Activated naive CD4-positive, alpha-beta T cell treated with anti-CD3 and anti-CD28 coated beads for 36 hours (primary cell): ENCODE results near the gene CXCR6. TPM values are rescaled to one million over a fixed set of nuclear protein-coding genes. Genes with fewer than 3 reads are reported as not detected.

Experiments used
- CTCF ChIA-PET: fragments of 350-600 bp; sonication (Branson Sonifier 250); formaldehyde crosslinking; loops from one replicate; lab custom pipeline; 2021; ENCODE audit warnings: antibody characterized with exemption; lab: Charles Lee
- DNase-seq: peaks from one replicate; pipeline ENCODE4 v3.0.0-alpha.2; 2020
- H3K27ac Mint-ChIP-seq: one replicate; pipeline ENCODE4 v1.8.0; 2021; ENCODE audit warnings: mild to moderate bottlenecking, mixed read lengths
- H3K27me3 Mint-ChIP-seq: one replicate; pipeline ENCODE4 v1.8.0; 2021; ENCODE audit warnings: low read depth, mixed read lengths
- H3K36me3 Mint-ChIP-seq: one replicate; pipeline ENCODE4 v1.8.0; 2021; ENCODE audit warnings: low read depth, mixed read lengths
- H3K4me1 Mint-ChIP-seq: one replicate; pipeline ENCODE4 v1.8.0; 2021; ENCODE audit warnings: low read depth, mixed read lengths
- H3K4me3 Mint-ChIP-seq: one replicate; pipeline ENCODE4 v1.8.0; 2021; ENCODE audit warnings: mild to moderate bottlenecking, moderate library complexity, mixed read lengths
- H3K9me3 Mint-ChIP-seq: one replicate; pipeline ENCODE4 v1.8.0; 2021; ENCODE audit warnings: mixed read lengths
- intact Hi-C: fragments of 100-400 bp; cut with micrococcal nuclease; formaldehyde crosslinking; loops from one replicate; pipeline ENCODE4 v1.15.1; 2023
- total RNA-seq, 2 experiments: library from RNA; stranded (reverse); gene quantifications; one replicate each; pipeline ENCODE4 v1.2.3, GENCODE V29; 2021

Gene CXCR6
- total RNA-seq, 2 experiments from 2014 or later: 0.30 TPM; not detected in 1

- H3K9me3 Mint-ChIP-seq: no peaks in the 10 kb centered on the region
- no peak overlapping the region for H3K4me3 Mint-ChIP-seq
- no peak for DNase-seq
- peaks cover 55% of the 10 kb centered on the region for H3K4me1 Mint-ChIP-seq
- intact Hi-C loops: no loop called here
- CTCF ChIA-PET: interaction anchor here (0.5 to 1.6 kb wide), 5 partner anchors 26 to 116 kb away, joined by 3 to 5 read pairs (median 4); no protein-coding TSS in a partner anchor
- peaks cover 77% of the 10 kb centered on the region for H3K36me3 Mint-ChIP-seq
- H3K27ac Mint-ChIP-seq: peak overlapping the region; percentile 31
- H3K27me3 Mint-ChIP-seq: no peaks in the 10 kb centered on the region
Observed at GRCh38 chr3:45965253-45965652, 22.0 kb downstream of the CXCR6 start.

- peak overlapping the region; percentile 31 for H3K27ac Mint-ChIP-seq
- no peaks in the 10 kb centered on the region for H3K27me3 Mint-ChIP-seq
- peaks cover 77% of the 10 kb centered on the region for H3K36me3 Mint-ChIP-seq
- CTCF ChIA-PET: interaction anchor here (0.5 to 1.1 kb wide), 4 partner anchors 27 to 116 kb away, joined by 3 to 5 read pairs (median 4); no protein-coding TSS in a partner anchor
- H3K9me3 Mint-ChIP-seq: no peaks in the 10 kb centered on the region
- no peak overlapping the region for H3K4me3 Mint-ChIP-seq
- intact Hi-C loops: no loop called here
- DNase-seq: no peak
- peaks cover 55% of the 10 kb centered on the region for H3K4me1 Mint-ChIP-seq
Observed at GRCh38 chr3:45965653-45966052, 22.4 kb downstream of the CXCR6 start.

GRCh38 chr3:45966371-45966791 lies 23.1 kb downstream of the CXCR6 start:
- H3K27me3 Mint-ChIP-seq: no peaks in the 10 kb centered on the region
- intact Hi-C loops: no loop called here
- no peak overlapping the region for H3K4me3 Mint-ChIP-seq
- peaks cover 73% of the 10 kb centered on the region for H3K36me3 Mint-ChIP-seq
- CTCF ChIA-PET: interaction anchor here (1.0 kb wide), 1 partner anchor 37 kb away, joined by 3 read pairs; no protein-coding TSS in a partner anchor
- H3K27ac Mint-ChIP-seq: no peak overlapping the region
- no peaks in the 10 kb centered on the region for H3K9me3 Mint-ChIP-seq
- no peak for DNase-seq
- peaks cover 55% of the 10 kb centered on the region for H3K4me1 Mint-ChIP-seq

- no peaks in the 10 kb centered on the region for H3K27me3 Mint-ChIP-seq
- H3K4me3 Mint-ChIP-seq: no peak overlapping the region
- CTCF ChIA-PET: interaction anchor here (1.1 to 1.9 kb wide), 5 partner anchors 26 to 411 kb away, joined by 3 to 14 read pairs (median 3); no protein-coding TSS in a partner anchor
- H3K4me1 Mint-ChIP-seq: peaks cover 48% of the 10 kb centered on the region
- H3K9me3 Mint-ChIP-seq: no peaks in the 10 kb centered on the region
- no peak for DNase-seq
- intact Hi-C loops: no loop called here
- H3K27ac Mint-ChIP-seq: no peak overlapping the region
- peaks cover 75% of the 10 kb centered on the region for H3K36me3 Mint-ChIP-seq
Observed at GRCh38 chr3:45966950-45967640, 23.8 kb downstream of the CXCR6 start.

GRCh38 chr3:45967724-45968123 lies 24.5 kb downstream of the CXCR6 start:
- intact Hi-C loops: no loop called here
- no peak overlapping the region for H3K27ac Mint-ChIP-seq
- H3K4me1 Mint-ChIP-seq: peaks cover 41% of the 10 kb centered on the region
- no peak overlapping the region for H3K4me3 Mint-ChIP-seq
- H3K9me3 Mint-ChIP-seq: no peaks in the 10 kb centered on the region
- CTCF ChIA-PET: interaction anchor here (1.0 to 1.9 kb wide), 6 partner anchors 26 to 410 kb away, joined by 3 to 14 read pairs (median 4); no protein-coding TSS in a partner anchor
- DNase-seq: no peak
- H3K27me3 Mint-ChIP-seq: no peaks in the 10 kb centered on the region
- peaks cover 73% of the 10 kb centered on the region for H3K36me3 Mint-ChIP-seq

GRCh38 chr3:45968149-45968548 lies 24.9 kb downstream of the CXCR6 start:
- H3K36me3 Mint-ChIP-seq: peaks cover 72% of the 10 kb centered on the region
- DNase-seq: no peak
- intact Hi-C loops: no loop called here
- H3K27ac Mint-ChIP-seq: no peak overlapping the region
- no peak overlapping the region for H3K4me3 Mint-ChIP-seq
- H3K27me3 Mint-ChIP-seq: no peaks in the 10 kb centered on the region
- no peaks in the 10 kb centered on the region for H3K9me3 Mint-ChIP-seq
- H3K4me1 Mint-ChIP-seq: peaks cover 40% of the 10 kb centered on the region
- CTCF ChIA-PET: interaction anchor here (1.0 to 1.9 kb wide), 6 partner anchors 27 to 410 kb away, joined by 3 to 14 read pairs (median 4); no protein-coding TSS in a partner anchor

- CTCF ChIA-PET: interaction anchor here (1.0 to 1.9 kb wide), 4 partner anchors 27 to 207 kb away, joined by 3 to 14 read pairs (median 5); no protein-coding TSS in a partner anchor
- DNase-seq: no peak
- Mint-ChIP-seq H3K27ac (no peak overlapping the region), H3K9me3 (no peaks in the 10 kb centered on the region), H3K4me3 (no peak overlapping the region), H3K27me3 (no peaks in the 10 kb centered on the region), H3K4me1 (peaks cover 35% of the 10 kb centered on the region), H3K36me3 (peaks cover 71% of the 10 kb centered on the region)
- intact Hi-C loops: no loop called here
Observed at GRCh38 chr3:45968706-45969105, 25.4 kb downstream of the CXCR6 start.

- intact Hi-C loops: no loop called here
- no peak for DNase-seq
- no peaks in the 10 kb centered on the region for H3K27me3 Mint-ChIP-seq
- H3K4me3 Mint-ChIP-seq: no peak overlapping the region
- H3K27ac Mint-ChIP-seq: no peak overlapping the region
- CTCF ChIA-PET: interaction anchor here (1.0 to 1.7 kb wide), 2 partner anchors 28 to 207 kb away, joined by 3 to 4 read pairs; no protein-coding TSS in a partner anchor
- H3K4me1 Mint-ChIP-seq: peaks cover 31% of the 10 kb centered on the region
- H3K9me3 Mint-ChIP-seq: no peaks in the 10 kb centered on the region
- H3K36me3 Mint-ChIP-seq: peaks cover 68% of the 10 kb centered on the region
Observed at GRCh38 chr3:45969116-45969515, 25.9 kb downstream of the CXCR6 start.

- Mint-ChIP-seq H3K4me3 (no peak overlapping the region), H3K9me3 (no peaks in the 10 kb centered on the region), H3K27ac (no peak overlapping the region), H3K4me1 (peaks cover 22% of the 10 kb centered on the region), H3K36me3 (peaks cover 67% of the 10 kb centered on the region), H3K27me3 (no peaks in the 10 kb centered on the region)
- CTCF ChIA-PET: no interaction called here
- intact Hi-C loops: no loop called here
- no peak for DNase-seq
Observed at GRCh38 chr3:45969953-45970352, 26.7 kb downstream of the CXCR6 start.

- Mint-ChIP-seq H3K9me3 (no peaks in the 10 kb centered on the region), H3K27me3 (no peaks in the 10 kb centered on the region), H3K4me3 (no peak overlapping the region), H3K27ac (no peak overlapping the region), H3K4me1 (peaks cover 29% of the 10 kb centered on the region), H3K36me3 (peaks cover 68% of the 10 kb centered on the region)
- CTCF ChIA-PET: interaction anchor here (0.9 kb wide), 1 partner anchor 106 kb away, joined by 3 read pairs; no protein-coding TSS in a partner anchor
- DNase-seq: no peak
- intact Hi-C loops: no loop called here
Observed at GRCh38 chr3:45972534-45973402, 29.5 kb downstream of the CXCR6 start.

- Mint-ChIP-seq H3K4me1 (peaks cover 46% of the 10 kb centered on the region), H3K27me3 (no peaks in the 10 kb centered on the region), H3K36me3 (peaks cover 69% of the 10 kb centered on the region), H3K9me3 (no peaks in the 10 kb centered on the region), H3K27ac (no peak overlapping the region), H3K4me3 (no peak overlapping the region)
- DNase-seq: no peak
- CTCF ChIA-PET: interaction anchor here (1.3 kb wide), 1 partner anchor 32 kb away, joined by 5 read pairs; the partner anchor contains the start of gene CXCR6
- intact Hi-C loops: loop anchor here (5.0 kb wide), 1 partner anchor 282 kb away; no protein-coding TSS in a partner anchor
Observed at GRCh38 chr3:45974686-45975085, 31.4 kb downstream of the CXCR6 start.

GRCh38 chr3:45975686-45976085 lies 32.4 kb downstream of the CXCR6 start:
- Mint-ChIP-seq H3K27me3 (no peaks in the 10 kb centered on the region), H3K27ac (peak overlapping the region; percentile 37), H3K4me1 (peaks cover 56% of the 10 kb centered on the region), H3K36me3 (peaks cover 69% of the 10 kb centered on the region), H3K4me3 (no peak overlapping the region), H3K9me3 (no peaks in the 10 kb centered on the region)
- CTCF ChIA-PET: interaction anchor here (1.3 kb wide), 1 partner anchor 33 kb away, joined by 5 read pairs; the partner anchor contains the start of gene CXCR6
- DNase-seq: no peak
- intact Hi-C loops: loop anchor here (5.0 kb wide), 1 partner anchor 283 kb away; no protein-coding TSS in a partner anchor
